CD1c-positive myeloid dendritic cell (primary cell): Measurements from ENCODE around the gene DOCK1.

Experiments used
- DNase-seq: peaks from one replicate; pipeline ENCODE4 v3.0.0-alpha.2; 2016; ENCODE audit errors: extremely low spot score

DOCK1 gene

DNA sequence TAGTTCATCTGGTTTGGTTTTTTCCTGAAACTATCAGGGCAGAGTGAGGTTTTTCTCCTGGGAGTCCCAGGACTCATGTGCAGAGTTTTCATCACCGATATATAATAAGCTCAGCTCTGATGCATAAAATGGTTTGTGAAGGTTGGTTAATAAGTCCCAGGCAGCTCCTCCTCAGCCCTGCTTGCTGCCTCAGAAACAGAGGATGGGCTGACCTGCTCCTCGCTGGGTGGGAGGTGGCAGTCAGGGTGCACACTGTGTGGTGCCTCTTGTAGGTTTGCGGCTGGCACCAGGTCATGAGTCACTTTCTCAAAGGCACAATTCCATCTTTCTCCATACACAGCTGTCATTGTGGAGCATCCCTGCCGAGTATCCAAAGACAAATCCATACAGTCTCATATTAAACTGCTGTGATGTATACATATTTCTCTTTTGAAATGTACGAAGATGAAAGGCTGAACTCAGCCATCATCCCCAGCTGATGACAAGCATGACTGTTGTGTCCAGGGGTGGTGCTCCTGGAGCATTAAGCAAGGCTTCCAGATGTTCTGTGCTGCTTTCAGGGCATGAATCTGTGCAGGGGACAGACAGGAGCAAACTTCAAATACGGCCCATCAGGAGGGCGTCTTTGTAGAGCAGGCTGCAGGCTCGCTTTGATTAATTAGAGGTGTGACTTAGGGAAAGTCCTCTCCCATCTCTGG is 518.1 kb downstream of the DOCK1 start:
- DNase-seq: no peak

DNA sequence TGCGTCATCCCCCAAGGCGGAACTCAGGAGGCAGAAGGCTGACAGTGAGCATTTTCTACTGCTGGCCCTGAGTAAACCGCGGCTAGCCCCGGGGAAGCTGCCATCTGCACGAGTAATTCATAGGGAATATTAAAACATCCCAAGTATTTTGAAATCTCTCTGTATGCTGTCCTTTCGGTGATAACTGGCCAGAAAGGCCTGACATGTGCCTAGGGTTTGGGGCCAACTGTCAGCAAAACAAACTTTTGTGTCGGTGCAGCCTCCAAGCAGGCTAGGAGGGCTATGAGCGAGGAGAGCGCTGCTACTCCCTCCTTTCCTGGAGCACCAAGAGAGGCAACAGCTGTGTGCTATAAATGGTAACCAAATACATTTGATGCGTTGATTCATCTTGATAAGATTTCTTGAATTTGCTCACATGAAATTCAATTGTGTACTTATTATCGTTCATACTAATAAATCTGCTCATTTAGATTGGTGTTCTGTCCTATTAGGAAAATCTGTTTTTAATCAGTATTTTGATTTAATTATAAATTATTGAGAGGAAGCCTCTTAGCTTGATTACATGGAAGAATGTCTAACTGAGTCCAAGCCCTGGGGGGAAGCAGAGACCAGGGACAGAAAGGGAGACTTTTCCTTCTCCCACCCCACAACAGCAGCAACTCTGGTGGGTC is 519.5 kb downstream of the DOCK1 start:
- DNase-seq: no peak

DNA sequence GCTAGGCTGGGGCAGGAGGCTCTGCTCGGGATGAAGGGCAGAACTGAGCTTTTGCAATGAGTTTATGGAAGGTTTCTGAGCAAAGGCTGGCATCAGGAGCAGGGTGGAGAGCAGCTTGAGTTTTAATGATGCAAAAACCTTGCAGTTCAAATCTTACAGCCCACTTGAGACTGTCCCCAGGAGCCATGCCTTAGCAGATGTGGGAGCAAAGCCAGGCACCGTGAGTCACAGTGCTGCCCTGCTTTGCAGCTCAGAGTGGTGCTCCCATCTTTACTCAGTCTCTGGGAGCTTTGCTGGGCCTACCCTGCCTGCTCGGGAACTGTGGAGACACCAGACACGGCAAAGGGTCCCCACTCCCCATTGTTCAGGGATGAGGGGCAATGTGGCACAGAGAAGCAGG is 521.5 kb downstream of the DOCK1 start:
- DNase-seq: no peak

DNA sequence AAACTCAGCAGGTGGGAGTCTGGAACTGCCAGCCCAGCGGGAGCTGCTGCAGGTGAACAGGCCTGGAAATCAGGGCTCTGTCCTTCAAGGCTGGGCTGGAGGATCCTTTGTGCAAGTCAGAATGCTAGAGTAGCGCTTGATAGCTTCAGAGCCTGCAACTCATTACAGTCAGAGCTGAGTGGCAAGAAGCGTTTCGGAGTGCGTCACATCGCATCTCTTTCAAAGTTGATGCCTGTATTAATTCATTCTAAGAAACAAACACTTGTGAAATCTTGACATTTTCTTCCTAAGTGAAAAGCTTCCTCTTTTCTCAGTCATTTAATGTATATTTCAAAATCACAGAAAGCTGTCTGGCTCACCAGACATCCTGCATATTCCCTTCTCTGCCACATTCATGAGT is 522.7 kb downstream of the DOCK1 start:
- DNase-seq: no peak

DNA sequence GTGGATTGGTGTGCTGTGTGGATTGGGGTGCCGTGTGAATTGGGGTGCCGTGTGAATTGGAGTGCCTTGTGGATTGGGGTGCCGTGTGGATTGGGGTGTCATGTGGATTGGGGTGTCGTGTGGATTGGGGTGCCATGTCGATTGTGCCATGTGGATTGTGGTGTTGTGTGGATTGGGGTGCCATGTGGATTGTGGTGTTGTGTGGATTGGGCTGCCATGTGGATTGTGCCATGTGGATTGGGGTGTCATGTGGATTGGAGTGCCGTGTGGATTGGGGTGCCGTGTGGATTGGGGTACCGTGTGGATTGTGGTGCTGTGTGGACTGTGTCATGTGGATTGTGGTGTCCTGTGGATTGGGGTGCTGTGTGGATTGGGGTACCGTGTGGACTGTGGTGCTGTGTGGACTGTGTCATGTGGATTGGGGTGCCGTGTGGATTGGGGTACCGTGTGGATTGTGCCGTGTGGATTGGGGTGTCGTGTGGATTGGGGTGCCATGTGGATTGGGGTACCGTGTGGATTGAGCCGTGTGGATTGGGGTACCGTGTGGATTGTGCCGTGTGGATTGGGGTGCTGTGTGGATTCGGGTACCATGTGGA is 523.3 kb downstream of the DOCK1 start:
- no peak for DNase-seq

DNA sequence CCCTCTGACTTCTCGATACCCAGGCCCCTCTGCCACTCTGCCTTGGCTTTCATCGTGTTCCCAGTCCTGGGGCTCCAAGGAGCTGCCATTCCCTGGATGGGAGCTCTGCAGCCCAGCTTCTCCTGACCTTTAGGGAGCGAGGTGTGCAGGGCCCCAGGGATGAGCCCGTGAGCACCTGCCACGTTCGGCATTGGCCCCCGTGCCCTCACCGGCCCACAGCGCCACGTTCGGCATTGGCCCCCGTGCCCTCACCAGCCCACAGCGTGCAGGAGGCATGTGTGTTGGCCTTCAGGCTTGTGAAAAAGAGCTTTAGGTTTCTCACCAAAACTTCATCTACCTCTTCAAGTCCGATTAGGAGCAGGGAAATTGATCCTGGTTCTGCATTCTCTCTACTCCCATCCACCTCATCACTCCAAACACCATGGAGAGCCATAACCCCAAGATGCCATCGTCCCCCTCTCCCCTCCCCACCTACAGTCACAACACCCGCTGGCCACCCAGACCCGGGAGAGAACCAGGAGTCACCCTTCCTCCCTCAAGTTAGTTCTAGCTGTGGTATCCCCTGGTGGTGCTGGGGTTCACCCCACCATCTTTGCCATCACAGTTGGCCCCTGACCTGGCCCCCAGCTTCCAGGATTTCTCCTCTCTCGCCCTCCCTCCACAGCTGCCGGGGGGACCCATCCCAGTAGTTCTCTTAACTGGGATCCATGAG is 524.5 kb downstream of the DOCK1 start:
- DNase-seq: no peak

DNA sequence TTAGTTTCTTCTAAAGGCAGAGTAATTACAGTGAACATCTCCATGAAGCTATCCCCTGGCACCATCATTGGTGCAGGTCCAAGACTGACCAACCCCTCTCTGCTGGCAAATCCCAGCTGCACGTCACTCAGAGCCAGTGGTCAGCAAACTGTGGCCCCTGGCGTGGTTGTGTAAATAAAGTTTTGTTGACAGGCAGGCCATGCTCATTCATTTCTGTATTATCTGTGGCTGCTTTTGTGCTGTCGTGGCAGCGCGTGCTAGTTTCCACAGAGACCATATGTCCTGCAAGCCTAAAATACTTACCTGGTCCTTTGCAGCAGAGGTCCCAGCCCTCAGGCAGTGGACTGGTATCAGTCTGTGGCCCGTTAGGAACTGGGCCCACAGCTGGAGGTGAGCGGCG is 526.3 kb downstream of the DOCK1 start:
- DNase-seq: no peak

DNA sequence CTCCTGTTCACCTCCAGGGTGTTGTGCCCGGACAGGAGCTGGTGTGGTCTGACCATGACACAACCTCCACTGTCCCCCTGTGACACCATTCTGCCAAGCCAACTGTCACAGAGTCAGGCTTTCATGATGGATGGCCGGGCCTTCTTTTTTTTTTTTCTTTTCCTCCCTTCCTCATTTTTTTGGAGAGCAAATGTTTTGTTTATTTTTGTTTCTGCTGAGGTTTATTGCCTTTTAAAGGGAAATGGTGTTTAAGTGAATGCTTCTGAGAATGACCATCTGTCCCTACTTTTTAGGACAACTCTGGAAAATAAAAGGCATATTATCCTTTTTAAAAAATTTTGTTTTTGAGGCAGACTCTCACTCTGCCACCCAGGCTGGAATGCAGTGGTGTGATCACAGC is 528.8 kb downstream of the DOCK1 start:
- no peak for DNase-seq

DNA sequence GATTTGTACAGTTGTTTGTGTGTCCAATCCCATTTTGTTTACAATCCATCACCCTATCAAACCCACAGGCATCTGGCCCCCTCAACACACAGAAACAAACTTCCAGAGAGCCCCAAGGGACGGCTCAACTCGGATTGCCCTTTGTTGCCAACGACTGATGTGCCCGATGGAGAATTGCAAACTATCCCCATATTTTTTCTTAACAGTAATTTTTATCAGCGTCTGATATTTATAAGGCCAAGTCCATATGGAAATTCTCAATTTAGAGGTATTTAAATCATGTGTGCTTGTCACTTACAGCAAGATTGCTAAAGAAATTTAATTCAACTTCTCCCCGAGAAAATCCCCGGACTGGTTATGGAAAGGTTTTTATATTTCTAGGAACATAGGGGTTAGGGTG is 530.0 kb downstream of the DOCK1 start:
- DNase-seq: no peak

DNA sequence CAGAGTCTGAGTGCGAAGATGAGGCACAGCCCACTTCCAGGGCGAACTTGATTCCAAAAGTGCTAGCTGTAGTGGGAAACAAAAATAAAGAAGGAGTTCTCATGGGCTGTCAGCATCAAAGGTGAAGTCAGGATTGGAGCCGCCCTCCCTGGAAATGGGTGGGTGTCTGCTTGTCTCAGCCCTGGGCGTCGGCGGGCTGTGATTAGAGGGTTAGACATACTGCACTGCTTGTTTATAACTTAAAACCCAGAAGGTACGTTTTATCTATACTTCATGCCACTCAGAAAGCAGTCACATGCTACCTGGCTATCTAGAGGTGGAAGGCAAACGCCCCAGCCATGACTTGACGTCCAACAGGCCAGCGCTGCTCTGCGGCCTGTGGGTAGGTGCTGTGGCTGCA is 535.1 kb downstream of the DOCK1 start:
- DNase-seq: no peak

DNA sequence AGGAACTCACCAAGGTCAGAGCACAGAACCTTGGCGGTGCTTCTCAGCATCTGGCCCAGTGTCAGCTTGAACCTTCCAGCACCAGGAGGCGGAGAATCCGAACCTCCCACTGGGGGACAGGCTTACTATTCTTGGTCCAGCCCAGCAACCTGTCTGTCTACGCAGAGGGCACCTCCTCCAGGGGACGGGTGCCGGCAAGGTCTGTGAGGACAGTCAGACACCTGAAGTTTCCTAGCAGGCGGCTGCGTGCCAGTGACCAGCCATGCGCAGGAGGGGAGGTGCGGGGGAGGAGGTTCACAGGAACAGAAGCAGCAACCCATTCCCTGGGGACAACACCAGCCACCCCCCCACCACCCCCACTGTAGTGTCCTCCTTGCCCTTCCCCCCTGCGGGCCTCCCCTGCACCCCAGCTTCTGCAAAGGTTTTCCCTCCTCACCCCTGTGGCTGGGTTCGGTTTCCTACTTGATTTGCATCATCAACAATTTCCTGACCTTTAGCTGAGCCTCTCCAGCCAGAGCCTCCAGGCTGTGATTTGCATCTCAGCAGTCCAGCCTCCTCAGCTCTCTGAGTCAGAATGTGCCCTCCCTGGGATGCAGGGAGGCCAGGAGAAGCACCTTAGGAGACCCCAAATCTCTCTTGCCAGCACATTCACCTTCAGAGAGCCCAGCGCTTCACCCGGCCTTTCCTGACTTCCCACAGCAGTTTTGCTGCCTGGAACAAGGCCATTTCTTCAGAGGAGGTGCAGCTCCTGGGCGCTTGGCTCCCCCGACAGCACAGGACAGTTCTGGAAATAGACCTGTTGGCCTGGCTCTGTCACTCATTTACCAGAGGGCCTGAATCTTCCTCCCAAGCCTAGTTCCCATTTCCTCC is 536.4 kb downstream of the DOCK1 start:
- DNase-seq: no peak

DNA sequence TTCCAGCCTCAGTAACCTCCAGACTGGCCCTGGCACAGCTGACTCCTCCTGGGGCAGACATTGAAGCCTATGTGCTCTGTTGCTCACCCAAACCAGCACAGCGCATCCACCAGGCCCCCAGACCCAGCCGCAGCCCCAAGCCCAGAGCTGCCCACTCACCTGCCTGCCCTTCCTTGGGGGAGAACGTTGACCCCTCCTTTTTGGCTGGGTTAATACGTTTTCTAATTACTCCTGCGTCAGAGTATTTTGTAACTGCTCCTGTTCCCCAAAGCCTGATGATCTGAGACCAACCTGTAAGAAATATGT is 536.9 kb downstream of the DOCK1 start:
- DNase-seq: no peak

DNA sequence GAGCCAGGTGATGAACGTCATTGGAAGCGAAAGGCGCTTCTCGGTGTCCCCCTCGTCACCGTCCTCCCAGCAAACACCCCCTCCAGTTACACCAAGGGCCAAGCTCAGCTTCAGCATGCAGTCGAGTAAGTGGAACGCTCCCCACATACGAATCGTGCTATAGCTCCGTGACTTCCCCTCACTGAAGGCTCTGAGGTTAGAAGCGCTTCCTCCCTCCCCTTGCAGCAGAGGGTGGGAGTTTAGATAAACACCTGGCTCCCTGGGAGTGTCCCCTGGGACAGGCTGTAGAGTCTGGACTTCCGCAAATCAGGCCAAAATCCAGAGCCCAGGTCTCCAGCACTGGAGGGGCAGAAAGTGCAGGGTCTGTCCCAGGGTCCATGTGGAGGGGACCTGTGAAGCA is 538.9 kb downstream of the DOCK1 start:
- DNase-seq: no peak

DNA sequence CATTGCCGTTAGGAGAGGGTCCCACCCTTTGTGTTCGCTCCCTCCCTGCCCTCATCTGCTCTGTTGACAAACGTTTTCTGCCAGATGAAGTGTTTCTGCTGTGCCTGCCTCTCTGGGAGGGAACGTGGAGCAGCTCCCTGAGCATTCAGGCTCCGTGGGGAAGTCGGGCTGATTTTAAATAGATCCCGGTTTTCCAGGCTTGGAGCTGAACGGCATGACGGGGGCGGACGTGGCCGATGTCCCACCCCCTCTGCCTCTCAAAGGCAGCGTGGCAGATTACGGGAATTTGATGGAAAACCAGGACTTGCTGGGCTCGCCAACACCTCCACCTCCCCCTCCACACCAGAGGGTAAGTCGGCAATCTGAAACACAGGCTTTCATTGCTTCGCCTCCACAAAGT is 542.0 kb downstream of the DOCK1 start:
- DNase-seq: no peak

DNA sequence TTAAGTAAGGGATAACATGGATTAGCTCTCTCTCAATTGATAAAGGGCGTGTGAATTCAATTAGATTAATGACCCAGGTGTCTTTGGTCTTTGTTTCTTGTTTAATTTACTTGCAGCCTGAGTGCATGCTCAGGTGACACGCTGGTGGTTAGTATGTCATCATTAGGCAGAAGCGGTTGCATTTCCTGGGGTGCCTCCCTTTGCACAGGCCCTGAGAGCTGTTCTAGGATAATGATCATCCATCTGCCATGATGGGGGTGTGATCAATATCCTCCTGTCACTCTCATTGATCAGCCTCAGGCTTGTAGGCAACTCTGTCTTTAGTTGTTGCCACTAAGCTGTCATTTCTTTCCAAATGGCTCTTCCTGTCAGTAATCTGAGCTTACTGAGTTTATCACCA is 544.3 kb downstream of the DOCK1 start:
- DNase-seq: no peak

DNA sequence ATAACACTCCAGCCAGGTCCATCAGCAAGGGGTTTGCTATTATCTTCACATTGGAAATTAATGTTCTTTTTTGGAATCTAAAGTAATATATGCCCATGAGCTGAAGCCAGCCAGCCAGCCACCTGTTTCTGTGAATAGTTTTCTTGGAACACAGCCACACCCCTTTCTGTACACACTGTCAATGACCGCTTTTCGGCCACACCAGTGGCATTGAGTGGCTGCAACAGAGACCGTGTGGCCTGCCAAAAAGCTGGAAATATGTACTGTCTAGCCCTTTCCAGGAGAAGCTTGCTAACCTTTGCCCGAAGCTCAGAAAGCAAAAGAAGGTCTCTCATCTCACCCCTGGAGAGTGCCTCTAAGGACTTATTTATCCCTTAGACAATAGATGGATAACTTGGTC is 545.4 kb downstream of the DOCK1 start:
- no peak for DNase-seq

DNA sequence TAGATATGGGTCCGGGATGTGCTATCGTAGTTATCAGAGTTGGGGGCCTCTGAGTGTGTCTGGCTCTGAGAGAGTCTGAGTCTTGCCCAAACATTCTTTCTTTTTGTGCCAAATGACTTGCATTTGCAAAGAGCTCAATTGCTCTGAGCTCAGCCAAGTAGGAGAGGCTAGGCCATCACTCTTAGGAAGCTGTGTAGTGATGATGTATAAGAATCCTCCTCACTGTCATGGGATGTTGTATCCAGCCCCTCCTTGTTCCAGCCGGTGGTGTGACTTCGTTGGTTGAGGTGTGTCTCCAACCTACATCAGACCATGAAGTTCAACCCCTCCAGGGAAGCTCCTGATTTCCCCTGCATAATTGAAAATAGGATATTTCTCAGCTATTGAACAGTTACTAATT is 546.4 kb downstream of the DOCK1 start:
- DNase-seq: no peak

DNA sequence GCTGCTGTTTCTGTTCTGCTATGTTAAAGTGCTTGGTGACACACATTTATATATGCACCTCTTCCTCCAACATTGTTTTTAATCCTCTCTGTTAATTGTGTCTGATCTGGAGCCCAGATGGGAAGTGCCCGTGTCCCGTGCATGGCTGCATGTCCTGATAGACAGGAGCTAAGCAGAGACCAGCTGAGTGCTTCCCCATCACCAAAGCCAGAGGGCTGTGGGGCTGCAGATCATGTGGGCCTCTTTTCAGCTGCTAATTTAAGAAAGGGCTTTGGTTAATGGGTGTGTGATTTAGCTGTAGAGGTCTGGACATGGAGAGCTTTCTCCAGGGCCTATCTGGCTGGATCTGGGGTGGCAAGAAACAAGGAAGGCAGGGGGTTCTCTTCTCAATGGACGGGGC is 547.3 kb downstream of the DOCK1 start:
- DNase-seq: no peak

DNA sequence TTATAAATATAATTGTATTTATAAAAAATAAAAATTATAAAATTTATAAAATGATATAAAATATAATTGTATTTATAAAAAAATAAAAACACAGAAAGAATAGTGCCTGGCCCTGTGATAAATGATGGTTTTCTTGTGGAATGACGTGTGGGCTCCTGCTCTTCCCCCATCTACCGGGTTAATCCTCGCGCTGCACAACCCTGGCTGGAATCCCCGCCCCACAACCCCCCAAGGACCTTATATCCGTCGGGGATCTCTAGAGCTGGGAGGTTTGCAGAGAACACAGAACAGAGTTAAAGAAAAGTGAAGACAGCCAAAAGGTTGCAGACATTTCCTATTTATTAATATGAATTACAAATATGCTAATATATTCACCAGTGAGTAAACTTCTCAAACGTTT is 548.5 kb downstream of the DOCK1 start:
- DNase-seq: no peak

DNA sequence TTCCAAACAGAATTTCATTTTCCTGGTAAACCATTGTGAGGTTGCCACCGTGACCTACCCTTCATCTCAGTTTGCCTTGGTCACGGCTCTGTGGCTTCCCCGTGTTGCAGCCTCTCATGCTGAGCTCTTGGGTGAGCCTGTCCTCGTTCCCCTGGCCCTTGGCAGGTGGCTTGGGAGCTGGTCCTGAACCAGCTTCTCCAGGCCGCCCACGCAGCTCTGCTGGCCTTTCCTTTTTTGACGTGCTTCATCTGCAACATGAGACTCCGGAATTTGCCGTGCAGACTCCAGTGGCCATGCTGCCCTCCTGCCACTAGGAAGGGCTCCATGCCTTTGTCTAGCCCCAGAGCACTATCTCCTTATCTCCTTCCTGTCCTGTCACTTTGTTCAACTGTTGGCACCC is 550.9 kb downstream of the DOCK1 start:
- no peak for DNase-seq

DNA sequence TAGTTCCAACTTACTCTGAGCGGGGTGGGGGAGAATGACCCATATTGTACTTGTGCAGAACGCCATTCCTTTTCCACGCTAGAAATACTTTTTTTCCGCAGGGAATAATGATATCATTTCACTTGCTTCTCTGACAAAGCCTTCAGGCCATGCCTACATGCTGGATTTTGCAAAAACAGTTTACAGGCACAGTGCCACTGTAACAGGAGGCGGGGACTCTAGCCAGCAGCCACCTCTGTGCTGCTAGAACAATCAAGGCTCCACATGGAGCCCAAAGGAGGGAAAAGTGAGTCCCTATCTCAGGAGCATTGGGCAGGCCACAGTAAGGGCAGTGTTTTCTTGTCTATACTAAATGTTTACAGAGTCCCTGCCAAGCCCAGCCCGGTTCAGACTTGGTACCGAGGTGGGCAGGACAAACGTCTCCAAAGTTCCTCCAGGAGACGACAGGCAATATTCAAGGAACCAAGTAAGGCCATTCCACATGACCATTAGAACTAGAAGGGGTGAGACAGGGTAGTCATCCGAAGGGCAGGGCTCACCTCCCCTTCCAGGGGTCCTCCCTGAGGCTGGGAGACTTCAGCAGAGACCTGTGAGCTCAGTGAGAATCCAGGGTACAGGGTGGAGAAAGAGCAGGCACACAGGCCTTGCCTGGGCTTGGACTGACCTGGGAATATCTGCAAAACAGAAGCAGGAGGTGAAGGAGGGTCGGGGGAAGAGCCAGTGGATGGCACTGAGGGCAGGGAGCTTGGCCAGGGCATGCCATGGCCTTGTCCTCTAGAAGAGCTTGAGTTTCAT is 553.0 kb downstream of the DOCK1 start:
- no peak for DNase-seq
